OCI-LY3 (cell line): Measurements from ENCODE around the gene NME9.

ENCODE experiments used
- CTCF ChIP-seq: fragments of 200-600, 300-600 bp; sonication (generic); IDR thresholded peaks from 2 replicates; pipeline ENCODE4 v1.5.1; 2014; ENCODE audit warnings: antibody characterized with exemption, low read length, low read depth
- EZH2phosphoT487 ChIP-seq: fragments of 200-600 bp; shearing (Covaris generic); IDR thresholded peaks from 2 replicates; pipeline ENCODE4 v1.6.1; 2018; ENCODE audit warnings: antibody characterized with exemption, mixed run types, low read depth

- no peak for TF ChIP-seq CTCF
- TF ChIP-seq EZH2phosphoT487, result no peak
Measured at GRCh38 chr3:138317687-138318086, 12.0 kb downstream of the NME9 start.
